Measurements from ENCODE around the gene MYBPH. TPM values are rescaled to one million over a fixed set of nuclear protein-coding genes. Genes with fewer than 3 reads are reported as not detected.

The MYBPH gene
- total RNA-seq, 1 donor from 2014 or later: not detected

DNA sequence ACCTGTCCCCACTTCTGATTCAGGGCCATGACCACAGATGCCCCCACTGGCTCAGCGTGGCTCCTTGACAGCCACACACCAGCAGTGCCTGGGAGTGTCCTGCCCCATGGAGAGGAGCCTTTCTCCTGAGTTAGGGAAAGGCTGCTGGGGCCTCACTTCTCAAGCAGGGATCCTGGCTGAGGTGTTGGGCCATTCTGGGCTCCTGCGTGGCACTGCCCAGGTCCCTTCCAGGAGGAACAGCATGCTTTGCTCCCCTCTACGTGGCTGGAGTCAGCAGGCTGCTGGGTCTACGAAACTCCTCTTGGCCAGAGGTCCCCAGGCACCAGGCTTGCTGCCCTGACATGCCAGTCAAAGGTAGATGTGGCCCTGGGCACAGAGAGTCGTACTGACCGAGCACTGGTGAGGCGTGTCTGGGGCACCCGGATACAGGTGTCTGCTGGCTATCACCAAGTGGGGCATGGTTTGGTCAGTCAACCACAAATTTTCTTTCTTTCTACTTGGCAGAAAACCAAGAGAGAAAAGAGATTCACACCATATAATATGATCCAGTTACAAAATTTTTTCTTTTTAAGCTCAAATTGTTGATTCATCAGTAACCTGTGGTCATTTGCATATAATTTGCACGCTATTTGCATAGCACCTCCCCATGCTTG, 44.0 kb downstream of the MYBPH start:
- no peak for DNase-seq (ENCODE audit: low read depth in 2 of 2)

DNA sequence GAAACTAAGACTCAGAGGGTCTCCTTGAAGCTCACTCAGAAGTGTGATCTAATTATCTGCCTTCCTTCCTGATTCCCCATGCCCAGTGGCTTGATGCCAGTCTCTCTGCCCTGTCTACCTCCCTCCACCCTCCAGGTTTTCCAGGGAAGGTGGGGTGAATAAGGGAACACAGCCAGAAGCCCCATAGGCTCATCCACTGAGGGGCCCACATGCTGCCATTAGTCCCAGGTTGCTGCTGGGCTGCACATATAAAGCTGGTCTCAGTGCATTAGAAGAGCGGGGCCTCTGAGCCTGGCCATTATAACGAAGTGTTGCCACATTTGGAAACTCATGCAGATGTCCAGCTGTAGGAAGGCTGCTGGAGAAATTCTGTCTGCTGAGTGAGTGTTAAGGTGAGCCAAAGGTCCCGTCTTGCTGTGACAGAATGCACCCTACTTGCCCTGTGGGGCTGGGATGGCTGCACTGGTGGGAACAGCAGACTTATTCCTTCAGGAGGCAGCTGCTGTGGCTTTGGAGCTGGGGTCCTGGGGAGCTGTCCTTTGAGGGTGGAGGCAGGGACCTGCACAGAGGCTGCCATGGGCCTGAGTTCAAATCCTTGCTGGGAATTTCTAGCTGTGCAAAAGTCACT, 45.2 kb downstream of the MYBPH start:
- DNase-seq (ENCODE audit: low read depth in 2 of 2): no peak

DNA sequence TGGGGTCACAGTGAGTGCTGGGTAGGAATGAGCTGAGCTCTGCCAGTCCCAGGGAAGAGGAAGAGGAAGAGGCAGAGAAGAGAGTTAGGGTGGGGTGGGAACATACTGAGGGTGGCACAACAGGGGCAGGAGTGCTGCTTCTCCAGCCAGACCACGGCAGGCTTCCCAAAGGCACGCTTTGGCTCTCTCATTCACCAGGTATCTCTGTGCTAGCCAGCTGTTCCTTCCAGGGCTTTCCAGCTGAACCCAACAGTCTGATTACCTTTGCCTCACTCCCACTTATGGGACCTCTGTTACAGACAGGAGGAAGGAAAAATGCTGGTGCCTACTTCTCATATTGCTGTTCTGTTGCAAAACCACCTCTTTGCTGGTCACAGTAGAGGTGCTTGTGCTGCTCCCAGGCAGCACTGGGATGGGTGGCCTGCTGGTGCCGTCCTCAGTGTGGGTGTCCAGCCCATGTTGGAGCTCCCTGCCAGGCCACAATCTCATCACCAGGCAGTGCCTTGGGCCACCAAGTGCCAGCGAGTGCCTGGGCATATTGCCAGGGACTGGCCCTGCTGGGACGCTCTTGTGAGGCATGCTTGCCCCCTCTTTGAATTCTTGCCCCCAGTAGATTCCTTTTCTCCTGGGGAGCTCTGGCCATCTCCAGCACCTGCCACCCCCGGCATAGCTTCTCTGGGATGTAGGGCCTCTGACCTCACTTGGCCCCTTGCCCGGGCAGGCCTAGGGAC, 46.0 kb downstream of the MYBPH start:
- DNase-seq (ENCODE audit: low read depth in 2 of 2): no peak

DNA sequence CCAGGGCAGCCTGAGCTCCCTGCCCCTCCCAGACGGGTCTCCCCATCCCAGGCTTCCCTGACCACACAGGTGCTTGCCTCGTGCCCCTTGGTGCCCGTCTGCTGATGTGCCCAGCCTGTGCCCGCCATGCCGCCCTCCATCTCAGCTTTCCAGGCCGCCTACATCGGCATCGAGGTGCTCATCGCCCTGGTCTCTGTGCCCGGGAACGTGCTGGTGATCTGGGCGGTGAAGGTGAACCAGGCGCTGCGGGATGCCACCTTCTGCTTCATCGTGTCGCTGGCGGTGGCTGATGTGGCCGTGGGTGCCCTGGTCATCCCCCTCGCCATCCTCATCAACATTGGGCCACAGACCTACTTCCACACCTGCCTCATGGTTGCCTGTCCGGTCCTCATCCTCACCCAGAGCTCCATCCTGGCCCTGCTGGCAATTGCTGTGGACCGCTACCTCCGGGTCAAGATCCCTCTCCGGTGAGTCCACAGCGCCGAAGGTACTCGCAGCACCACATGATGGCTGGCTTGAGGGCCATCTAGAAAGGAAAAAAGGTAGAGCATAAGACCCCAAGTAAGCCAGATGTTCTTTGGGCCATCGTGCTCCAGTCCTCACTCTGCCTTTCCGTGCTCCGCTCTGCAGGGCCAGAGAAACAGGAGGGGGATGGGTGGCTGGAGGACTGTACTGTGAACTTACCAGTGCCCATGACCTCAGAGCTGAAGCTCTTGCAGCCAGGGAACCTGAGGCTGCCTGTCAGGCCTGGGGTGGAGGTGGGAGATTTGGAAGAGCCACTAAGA, 46.7 kb downstream of the MYBPH start:
- DNase-seq (ENCODE audit: low read depth in 2 of 2): no peak

DNA sequence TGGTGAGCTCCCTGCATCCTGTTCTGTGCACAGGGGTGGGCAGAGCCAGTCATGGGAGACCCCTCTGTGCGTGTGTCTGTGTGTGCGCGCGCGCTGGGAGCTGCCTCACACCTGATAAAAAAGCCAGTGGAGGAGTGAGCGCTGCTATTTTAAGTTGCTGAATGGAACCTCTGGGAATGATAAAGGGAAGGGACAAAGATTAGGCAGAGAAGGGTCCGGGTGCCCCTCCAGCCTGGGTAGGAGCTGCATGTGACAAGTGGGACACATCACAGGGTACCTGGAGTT, 47.3 kb downstream of the MYBPH start:
- DNase-seq (ENCODE audit: low read depth in 2 of 2): no peak

DNA sequence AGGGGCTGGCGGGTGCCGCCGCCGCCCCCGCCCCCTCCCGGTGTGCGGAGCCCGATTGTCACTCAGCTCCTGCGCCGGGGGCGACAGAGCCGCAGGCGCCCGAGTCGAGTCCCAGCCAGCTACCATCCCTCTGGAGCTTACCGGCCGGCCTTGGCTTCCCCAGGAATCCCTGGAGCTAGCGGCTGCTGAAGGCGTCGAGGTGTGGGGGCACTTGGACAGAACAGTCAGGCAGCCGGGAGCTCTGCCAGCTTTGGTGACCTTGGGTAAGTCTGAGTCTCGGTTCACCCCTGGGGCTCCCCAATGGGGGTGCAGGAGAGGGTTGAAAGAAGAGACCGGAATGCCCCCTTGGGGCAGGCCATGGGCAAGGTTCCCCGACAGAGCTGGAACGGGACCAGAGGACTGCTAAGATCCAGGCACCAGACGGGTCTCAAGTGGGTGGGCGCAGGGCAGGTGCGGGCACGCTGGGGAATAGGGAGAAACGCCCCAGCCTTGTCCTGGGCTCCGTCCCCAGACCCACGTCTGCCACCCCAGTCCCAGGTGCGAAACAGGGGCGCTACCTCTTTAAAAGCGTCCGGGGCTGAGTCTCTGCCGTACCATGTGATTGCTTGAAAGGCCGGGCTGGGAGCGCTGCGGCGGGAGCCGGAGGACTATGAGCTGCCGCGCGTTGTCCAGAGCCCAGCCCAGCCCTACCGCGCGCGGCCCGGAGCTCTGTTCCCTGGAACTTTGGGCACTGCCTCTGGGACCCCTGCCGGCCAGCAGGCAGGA, 47.8 kb downstream of the MYBPH start, which contains the start of gene ADORA1:
Gene ADORA1, plus strand, starts transcription at position 61 of the 765 bp plus-strand sequence. CDS start 1,116 bp downstream, outside the sequence.
- DNase-seq (ENCODE audit: low read depth in 2 of 2): peak; percentile 10 to 11

DNA sequence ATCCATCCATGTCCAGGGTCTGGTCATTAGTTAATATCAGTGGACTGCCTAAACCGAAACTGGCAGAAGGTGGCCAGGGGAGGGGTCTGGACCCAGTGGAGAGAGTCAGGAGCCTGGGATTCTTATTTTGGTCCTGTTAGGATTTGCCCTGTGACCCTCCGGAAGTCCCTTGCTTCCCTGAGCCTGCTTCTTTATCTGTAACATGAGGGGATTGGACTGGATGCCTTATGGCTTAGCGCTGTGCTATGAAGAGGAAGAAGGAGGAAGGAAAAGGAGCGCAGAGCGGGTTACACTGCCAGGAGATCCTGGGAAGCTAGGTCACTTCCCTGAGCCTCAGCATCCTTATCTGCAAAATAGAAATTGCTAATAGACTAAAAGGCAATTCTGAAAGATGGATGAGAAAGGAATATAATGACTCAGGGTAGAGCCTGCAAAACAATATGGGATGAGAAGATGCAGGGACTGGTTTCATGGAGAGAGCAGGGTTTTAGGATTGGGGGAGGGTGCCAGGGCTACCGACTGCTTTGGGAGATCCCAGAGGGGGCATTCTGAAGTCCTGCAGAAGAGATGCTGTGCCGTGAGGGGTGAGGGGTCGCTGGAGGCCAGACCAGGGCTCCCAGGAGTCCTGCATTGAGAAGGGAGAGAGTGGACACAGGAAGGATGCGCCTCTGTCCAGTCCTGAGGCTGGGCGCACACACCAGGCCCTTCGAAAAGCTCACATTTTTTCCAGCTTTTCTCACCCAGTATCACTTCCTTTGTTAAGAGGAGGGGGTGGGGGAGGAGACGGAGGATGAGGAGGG, 48.6 kb downstream of the MYBPH start:
- DNase-seq (ENCODE audit: low read depth in 2 of 2): no peak

DNA sequence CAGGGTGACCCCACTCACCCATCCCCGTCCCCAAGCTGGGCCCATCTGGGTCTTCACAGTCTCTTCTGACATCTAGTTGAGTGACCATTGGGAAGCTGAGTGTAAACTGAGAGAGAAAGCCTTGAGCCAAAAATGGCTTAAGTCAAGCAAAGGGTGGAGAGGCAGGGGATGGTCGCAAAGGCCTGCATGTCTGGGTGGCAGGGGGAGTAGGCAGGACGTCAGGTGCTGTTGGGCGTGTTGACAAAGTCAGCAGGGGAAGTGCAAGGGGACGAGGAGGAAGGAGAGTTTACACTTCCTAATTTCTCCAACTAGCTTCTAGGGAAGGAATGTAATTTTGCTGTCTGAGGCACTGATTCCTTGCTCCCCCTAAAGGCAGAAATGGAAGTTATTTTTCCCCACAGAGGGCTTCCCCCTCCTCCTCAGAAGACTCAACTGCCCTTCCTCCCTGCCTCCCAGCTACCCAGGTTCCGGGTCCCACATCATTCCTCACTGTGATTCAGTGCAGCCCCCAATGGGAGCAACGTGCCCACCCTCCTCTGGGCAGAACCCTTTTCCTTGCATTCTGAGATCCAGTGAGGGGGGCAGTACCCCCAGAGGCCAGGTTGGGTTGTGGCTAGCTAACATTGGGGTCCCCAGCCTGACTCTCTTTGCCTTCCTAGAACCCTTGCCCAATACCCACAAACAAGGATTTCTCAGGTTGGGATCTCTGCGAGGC, 49.3 kb downstream of the MYBPH start:
- DNase-seq (ENCODE audit: low read depth in 2 of 2): no peak

DNA sequence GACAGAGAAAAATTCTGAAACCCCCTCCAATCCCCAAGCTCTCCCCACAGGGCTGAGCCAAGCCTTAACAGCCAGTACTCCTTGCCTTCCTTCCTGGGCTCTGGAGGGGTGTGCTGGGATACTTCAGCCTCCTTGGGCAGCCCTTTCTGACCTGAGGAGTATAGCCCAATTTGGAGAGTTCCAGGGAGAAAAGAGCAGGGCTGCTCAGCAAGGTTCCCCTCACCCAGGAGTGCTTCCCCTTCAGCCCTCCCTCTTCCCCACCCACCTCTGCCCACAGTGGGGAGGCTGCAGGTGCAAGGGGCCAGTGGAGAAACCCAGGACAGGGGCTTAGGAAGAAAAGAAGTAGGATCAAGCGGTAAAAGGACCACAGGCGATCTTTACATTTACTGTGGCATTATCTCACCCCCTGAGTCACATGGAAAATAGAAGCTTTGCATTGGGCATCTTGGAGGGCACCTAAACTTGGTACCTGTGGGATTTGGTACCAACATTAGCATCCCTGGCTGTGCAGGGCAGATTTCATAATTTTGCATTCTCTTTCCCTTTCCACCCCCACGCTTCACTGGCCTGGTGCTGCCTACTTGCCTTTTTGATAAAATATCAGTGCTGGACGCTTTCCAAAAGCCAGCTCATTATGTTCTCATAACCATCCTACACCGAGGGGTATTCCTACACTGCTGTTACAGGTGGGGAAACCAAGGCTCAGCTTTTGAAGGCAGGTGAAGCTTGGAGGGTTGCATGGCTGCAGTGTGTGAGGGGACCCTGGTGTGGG, 50.9 kb downstream of the MYBPH start:
- no peak for DNase-seq (ENCODE audit: low read depth in 2 of 2)

DNA sequence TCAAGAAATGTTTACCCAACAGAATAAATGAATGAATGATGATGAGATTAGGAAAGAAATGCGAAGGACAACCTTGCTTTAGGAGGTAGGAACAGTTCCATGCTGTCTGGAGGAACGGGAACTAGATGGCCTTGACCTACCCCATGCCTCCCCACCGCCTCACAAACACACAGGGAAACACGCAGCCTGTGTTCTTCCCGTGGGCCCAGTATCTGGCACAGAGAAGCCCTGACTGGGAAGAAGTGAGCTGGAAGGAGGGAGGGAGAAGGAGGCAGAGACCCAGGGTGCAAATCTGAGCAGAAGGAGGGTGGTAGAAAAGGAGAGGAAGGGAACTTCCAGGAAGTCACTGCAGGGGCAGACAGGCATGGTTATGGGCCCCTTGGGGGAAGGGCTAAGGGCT, 51.6 kb downstream of the MYBPH start:
- DNase-seq (ENCODE audit: low read depth in 2 of 2): no peak

DNA sequence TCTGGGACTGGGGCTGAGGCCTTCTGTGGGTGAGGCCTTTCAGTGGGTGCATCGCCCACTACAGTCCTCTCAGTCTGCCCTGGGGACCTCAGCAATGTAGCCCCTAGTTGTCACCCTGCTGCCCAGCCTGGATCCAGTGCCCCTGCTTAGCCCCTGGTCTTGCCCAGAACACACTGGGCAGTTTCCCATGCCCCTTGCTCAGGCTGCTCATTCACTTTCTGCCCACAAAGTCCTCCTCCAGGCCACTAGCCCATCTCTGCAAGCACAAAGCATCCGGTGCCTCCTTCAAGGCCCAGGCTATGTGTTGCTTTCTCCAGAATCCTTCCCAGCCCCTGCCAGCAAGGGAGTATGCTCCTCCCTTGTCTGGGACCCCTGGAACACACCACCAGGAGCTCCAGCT, 53.5 kb downstream of the MYBPH start:
- DNase-seq (ENCODE audit: low read depth in 2 of 2): no peak

DNA sequence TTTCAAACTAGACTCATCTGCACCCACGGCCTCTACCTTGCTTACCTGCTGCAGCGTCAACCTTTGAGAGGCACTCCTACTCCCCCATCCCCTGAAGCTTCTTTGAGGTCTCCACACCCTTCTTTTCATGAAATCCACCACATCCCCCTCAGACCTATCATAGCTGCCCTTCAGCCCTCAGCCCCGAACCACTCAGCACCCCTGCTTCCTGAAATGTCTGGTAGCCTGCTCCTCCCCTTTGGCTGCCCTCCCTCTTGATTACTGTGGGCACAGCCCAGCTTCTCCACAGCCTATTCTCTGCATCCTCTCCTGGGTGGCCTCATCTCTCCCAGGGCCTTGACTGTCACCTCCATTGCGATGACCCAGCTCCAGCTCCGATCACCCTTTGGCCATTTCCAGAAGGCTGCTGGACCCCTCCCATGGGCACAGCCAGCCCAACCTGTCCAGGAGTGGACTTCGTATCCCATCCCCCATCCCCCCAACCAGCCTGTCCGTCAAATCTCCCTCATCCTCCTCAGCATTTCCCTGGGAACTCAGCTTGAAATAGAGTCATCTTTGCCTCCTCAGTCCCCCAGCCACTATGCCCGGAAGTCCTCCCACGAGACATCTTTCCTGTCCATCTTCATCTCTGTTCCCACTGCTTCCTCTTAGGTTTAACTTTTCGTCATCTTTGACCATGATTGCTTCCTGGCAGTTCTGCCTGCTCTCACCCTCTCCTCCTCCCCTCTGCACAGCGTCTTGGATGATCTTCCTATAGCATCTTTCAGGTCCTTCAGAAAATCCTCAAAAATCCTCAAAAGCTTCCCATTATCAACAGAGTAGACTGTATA, 54.2 kb downstream of the MYBPH start:
- no peak for DNase-seq (ENCODE audit: low read depth in 2 of 2)

DNA sequence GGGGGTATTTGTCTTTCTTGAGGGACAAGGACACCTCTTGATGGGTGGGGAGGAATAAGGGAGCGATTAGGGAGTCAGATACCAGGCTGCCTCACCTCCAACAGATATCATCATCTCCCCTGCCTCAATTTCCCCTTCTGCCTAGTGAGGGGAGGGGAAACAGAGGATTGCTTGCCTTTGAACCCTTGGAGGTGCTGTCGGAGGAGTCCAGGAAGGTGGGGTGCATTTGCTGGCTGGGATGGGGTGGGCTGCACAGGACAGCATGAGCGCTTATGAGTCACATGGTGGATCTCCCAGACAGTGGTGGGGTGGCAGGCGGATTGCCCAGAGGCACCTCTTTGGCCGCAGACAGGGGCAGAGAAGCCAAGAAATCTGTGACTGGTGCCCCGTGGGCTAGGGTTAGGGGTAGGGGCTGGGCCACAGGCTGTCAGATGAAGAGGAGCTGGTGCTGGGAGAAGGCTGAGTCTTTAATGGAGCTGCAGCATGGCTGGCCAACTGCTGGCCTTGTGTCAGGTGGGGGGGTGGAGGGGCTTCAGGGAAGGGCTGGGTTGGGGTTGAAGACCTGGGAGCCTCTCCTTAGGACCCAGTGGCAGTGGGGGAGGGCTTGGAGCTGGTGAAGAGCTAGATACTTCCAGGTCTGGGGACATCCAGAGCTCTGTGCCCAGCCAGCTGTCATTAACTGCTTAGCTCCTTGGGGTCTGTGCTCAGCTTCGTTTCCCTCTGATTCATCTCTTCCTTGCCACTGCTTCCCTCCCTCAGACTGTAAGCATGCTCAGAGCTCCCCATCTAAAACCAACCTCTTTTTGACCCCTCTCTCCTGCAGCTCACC, 55.1 kb downstream of the MYBPH start:
- DNase-seq (ENCODE audit: low read depth in 2 of 2): no peak
